Hepatocyte (in vitro differentiated cells): ENCODE data around the gene PGAP3. TPM values are rescaled to one million over a fixed set of nuclear protein-coding genes. Genes with fewer than 3 reads are reported as not detected.
"Not testable (repeated sequence)": the region's sequence is repeated elsewhere in the genome, so short reads cannot be mapped to it uniquely, and the experiment has no call there.

Experiments used
- DNase-seq: peaks from one replicate; pipeline ENCODE4 v3.0.0-alpha.2; 2016; ENCODE audit warnings: low spot score
- H2AFZ ChIP-seq: fragments of 200-600 bp; sonication (generic); 2 replicates; pipeline ENCODE4 v1.6.0; 2016; ENCODE audit warnings: antibody characterized with exemption, mild to moderate bottlenecking
- H3K27ac ChIP-seq: fragments of 200-600 bp; sonication (generic); 2 replicates; pipeline ENCODE4 v1.5.1; 2016; ENCODE audit warnings: mild to moderate bottlenecking
- H3K27me3 ChIP-seq: fragments of 200-600 bp; sonication (generic); 2 replicates; pipeline ENCODE4 v1.6.1; 2016
- H3K36me3 ChIP-seq: fragments of 200-600 bp; sonication (generic); replicated peaks from 2 replicates; pipeline ENCODE4 v1.5.1; 2016; ENCODE audit warnings: low read depth; ENCODE audit not compliant: insufficient read depth
- H3K4me1 ChIP-seq: fragments of 200-600 bp; sonication (generic); 2 replicates; pipeline ENCODE4 v1.5.1; 2016; ENCODE audit warnings: mild to moderate bottlenecking, moderate library complexity; ENCODE audit not compliant: insufficient read depth
- H3K4me2 ChIP-seq: fragments of 200-600 bp; sonication (generic); 2 replicates; pipeline ENCODE4 v1.6.0; 2016
- H3K4me3 ChIP-seq: fragments of 200-600 bp; sonication (generic); 2 replicates; pipeline ENCODE4 v1.5.1; 2016; ENCODE audit warnings: mild to moderate bottlenecking
- H3K79me2 ChIP-seq: fragments of 200-600 bp; sonication (generic); 2 replicates; pipeline ENCODE4 v1.6.0; 2017; ENCODE audit warnings: mild to moderate bottlenecking
- H3K9me2 ChIP-seq: fragments of 200-600 bp; sonication (generic); replicated peaks from 2 replicates; pipeline ENCODE4 v1.6.0; 2017; ENCODE audit warnings: mild to moderate bottlenecking; ENCODE audit not compliant: insufficient read depth
- H3K9me3 ChIP-seq: fragments of 200-600 bp; sonication (generic); 2 replicates; pipeline ENCODE4 v1.5.1; 2016; ENCODE audit warnings: low read depth, mild to moderate bottlenecking
- H4K20me1 ChIP-seq: fragments of 200-600 bp; sonication (generic); 2 replicates; pipeline ENCODE4 v1.6.0; 2016; ENCODE audit warnings: mild to moderate bottlenecking; ENCODE audit not compliant: insufficient read depth, poor library complexity, severe bottlenecking
- EZH2 ChIP-seq: fragments of 200-600 bp; sonication (generic); IDR thresholded peaks from 2 replicates; pipeline ENCODE4 v1.6.1; 2016; ENCODE audit warnings: antibody characterized with exemption, mild to moderate bottlenecking, borderline replicate concordance
- EZH2phosphoT487 ChIP-seq: fragments of 200-600 bp; sonication (generic); IDR thresholded peaks from one replicate; pipeline ENCODE4 v1.6.1; 2018; ENCODE audit warnings: antibody characterized with exemption, mild to moderate bottlenecking, low read depth, moderate library complexity; ENCODE audit not compliant: unreplicated experiment, severe bottlenecking
- WGBS: methylation state at CpG from one replicate; pipeline ENCODE4 v1.1.6; 2016; ENCODE audit warnings: low lambda C conversion rate; ENCODE audit errors: missing lambda C conversion rate; 5-methylcytosine and 5-hydroxymethylcytosine counted together
- polyA plus RNA-seq: library from polyadenylated mRNA; unstranded; fragments of >200 nt; fragmentation: Nextera tagmentation; extraction: Ambion mirVana; gene quantifications from 2 replicates; pipeline ENCODE4 v1.2.1, GENCODE V29; 2016
- total RNA-seq: library from RNA; depleted of rRNA; stranded (reverse); fragments of >200 nt; gene quantifications from 2 replicates; pipeline ENCODE4 v1.2.3, GENCODE V29; 2014
- TF ChIP-seq, protein P1 (sequence below): fragments of 200-600 bp; sonication (generic); IDR thresholded peaks from 2 replicates; pipeline ENCODE4 v1.5.1; 2016; ENCODE audit warnings: antibody characterized with exemption, mild to moderate bottlenecking; ENCODE audit not compliant: poor library complexity

PGAP3 gene
- total and polyA plus RNA-seq, 2 experiments from 2014 or later, result 33.0 to 35.4 TPM

DNA sequence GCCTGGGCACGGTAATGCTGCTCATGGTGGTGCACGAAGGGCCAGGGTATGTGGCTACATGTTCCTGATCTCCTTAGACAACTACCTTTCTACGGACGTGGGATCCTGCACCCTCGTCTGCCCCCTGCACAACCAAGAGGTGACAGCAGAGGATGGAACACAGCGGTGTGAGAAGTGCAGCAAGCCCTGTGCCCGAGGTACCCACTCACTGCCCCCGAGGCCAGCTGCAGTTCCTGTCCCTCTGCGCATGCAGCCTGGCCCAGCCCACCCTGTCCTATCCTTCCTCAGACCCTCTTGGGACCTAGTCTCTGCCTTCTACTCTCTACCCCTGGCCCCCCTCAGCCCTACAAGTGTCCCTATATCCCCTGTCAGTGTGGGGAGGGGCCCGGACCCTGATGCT, 24.0 kb upstream of the PGAP3 start:
- no peak for DNase-seq
- no peak overlapping the region for H3K4me3 ChIP-seq
- no peak overlapping the region for H2AFZ ChIP-seq
- WGBS, result 98% methylated on average over 10 of the region's 10 CpGs
- TF ChIP-seq EZH2phosphoT487, result no peak
- TF ChIP-seq, protein P1, sequence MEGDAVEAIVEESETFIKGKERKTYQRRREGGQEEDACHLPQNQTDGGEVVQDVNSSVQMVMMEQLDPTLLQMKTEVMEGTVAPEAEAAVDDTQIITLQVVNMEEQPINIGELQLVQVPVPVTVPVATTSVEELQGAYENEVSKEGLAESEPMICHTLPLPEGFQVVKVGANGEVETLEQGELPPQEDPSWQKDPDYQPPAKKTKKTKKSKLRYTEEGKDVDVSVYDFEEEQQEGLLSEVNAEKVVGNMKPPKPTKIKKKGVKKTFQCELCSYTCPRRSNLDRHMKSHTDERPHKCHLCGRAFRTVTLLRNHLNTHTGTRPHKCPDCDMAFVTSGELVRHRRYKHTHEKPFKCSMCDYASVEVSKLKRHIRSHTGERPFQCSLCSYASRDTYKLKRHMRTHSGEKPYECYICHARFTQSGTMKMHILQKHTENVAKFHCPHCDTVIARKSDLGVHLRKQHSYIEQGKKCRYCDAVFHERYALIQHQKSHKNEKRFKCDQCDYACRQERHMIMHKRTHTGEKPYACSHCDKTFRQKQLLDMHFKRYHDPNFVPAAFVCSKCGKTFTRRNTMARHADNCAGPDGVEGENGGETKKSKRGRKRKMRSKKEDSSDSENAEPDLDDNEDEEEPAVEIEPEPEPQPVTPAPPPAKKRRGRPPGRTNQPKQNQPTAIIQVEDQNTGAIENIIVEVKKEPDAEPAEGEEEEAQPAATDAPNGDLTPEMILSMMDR, result no peak
- TF ChIP-seq EZH2, result no peak
- peaks cover 4% of the 10 kb centered on the region for H4K20me1 ChIP-seq
- no peaks in the 10 kb centered on the region for H3K9me3 ChIP-seq
- H3K9me2 ChIP-seq, result no peaks in the 10 kb centered on the region
- no peaks in the 10 kb centered on the region for H3K27me3 ChIP-seq
- no peak overlapping the region for H3K4me2 ChIP-seq
- no peaks in the 10 kb centered on the region for H3K36me3 ChIP-seq
- no peaks in the 10 kb centered on the region for H3K4me1 ChIP-seq
- H3K79me2 ChIP-seq, result peaks cover 3% of the 10 kb centered on the region
- no peak overlapping the region for H3K27ac ChIP-seq

DNA sequence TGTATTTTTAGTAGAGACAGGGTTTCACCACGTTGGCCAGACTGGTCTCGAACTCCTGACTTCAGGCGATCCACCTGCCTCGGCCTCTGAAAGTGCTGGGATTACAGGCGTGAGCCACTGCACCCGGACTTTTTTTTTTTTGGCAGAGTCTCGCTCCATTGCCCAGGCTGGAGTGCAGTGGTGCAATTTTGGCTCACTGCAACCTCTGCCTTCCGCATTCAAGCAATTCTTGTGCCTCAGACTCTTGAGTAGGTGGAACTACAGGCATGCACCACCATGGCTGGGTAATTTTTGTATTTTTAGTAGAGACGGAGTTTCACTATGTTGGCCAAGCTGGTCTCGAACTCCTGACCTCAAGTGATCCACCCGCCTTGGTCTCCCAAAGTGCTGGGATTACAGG, 23.2 kb upstream of the PGAP3 start:
- not testable (repeated sequence) for H3K4me3 ChIP-seq, H4K20me1 ChIP-seq, H3K4me2 ChIP-seq, H3K27me3 ChIP-seq, DNase-seq, H3K4me1 ChIP-seq, H3K36me3 ChIP-seq, H3K27ac ChIP-seq, H3K9me3 ChIP-seq, H2AFZ ChIP-seq, H3K9me2 ChIP-seq
- peaks cover 10% of the 10 kb centered on the region for H3K79me2 ChIP-seq
- 98% methylated on average over 11 of the region's 11 CpGs for WGBS

DNA sequence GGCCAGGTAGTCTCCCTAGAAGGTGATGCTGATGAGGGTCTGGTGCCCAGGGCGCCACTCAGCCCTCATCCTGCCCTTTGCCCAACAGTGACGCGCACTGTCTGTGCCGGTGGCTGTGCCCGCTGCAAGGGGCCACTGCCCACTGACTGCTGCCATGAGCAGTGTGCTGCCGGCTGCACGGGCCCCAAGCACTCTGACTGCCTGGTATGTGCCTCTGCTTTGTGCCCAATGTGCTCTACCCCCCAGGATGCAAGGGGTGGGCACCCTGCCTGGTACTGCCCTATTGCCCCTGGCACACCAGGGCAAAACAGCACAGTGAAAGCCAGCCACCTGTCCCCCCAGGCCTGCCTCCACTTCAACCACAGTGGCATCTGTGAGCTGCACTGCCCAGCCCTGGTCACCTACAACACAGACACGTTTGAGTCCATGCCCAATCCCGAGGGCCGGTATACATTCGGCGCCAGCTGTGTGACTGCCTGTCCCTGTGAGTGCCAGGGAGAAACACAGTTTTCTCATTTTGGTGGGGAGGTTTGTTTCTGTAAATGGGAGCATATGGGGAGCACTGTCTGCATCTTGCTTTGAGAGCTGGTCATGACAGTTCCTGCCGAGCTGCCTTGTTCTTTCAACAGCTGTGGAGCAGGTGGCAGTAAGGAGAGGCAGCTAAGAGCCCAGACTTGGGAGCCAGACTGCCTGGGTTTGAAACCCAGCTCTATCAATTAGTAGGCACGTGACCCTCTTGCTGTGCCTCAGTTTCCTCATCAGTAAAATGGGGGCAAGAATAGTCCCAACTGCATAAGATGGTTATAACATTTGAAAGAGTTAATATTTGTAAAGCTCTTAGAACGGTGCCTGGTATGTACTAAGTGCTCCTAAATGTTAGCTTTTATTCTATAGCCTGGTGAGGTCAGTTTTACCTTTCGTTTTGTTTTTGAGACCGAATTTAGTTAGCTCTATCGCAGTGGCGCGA, 22.4 kb upstream of the PGAP3 start:
- TF ChIP-seq EZH2, result no peak
- TF ChIP-seq, protein P1, result no peak
- Histone ChIP-seq H3K4me3 (no peak overlapping the region), H3K36me3 (no peaks in the 10 kb centered on the region), H3K4me1 (peaks cover 8% of the 10 kb centered on the region), H3K4me2 (no peak overlapping the region), H2AFZ (no peak overlapping the region), H3K27ac (no peak overlapping the region), H3K9me3 (no peaks in the 10 kb centered on the region), H4K20me1 (peaks cover 14% of the 10 kb centered on the region), H3K27me3 (no peaks in the 10 kb centered on the region), H3K9me2 (no peaks in the 10 kb centered on the region), H3K79me2 (peaks cover 18% of the 10 kb centered on the region)
- no peak for DNase-seq
- WGBS, result 96% methylated on average over 20 of the region's 20 CpGs

GRCh38 chr17:39709319-39709997, 21.6 kb upstream of the PGAP3 start:
- H3K4me1 ChIP-seq, result peaks cover 17% of the 10 kb centered on the region
- no peaks in the 10 kb centered on the region for H3K36me3 ChIP-seq
- H3K79me2 ChIP-seq, result peaks cover 26% of the 10 kb centered on the region
- no peaks in the 10 kb centered on the region for H3K27me3 ChIP-seq
- H3K9me2 ChIP-seq, result no peaks in the 10 kb centered on the region
- H4K20me1 ChIP-seq, result peaks cover 22% of the 10 kb centered on the region
- H3K9me3 ChIP-seq, result no peaks in the 10 kb centered on the region
- DNase-seq, result no peak
- no peak overlapping the region for H2AFZ ChIP-seq
- WGBS, result 97% methylated on average over 13 of the region's 14 CpGs
- no peak overlapping the region for H3K4me3 ChIP-seq
- no peak for TF ChIP-seq EZH2
- TF ChIP-seq EZH2phosphoT487, result no peak
- TF ChIP-seq, protein P1, result no peak
- no peak overlapping the region for H3K27ac ChIP-seq
- no peak overlapping the region for H3K4me2 ChIP-seq
